ENCODE data around the gene ZNF350. TPM values are rescaled to one million over a fixed set of nuclear protein-coding genes. Genes with fewer than 3 reads are reported as not detected.

Gene ZNF350
- total and polyA plus RNA-seq, 2 of the 13 experiments (the other 11 are each of a cell fraction or from before 2014, with no cell fraction given) = 3.7 to 6.9 TPM

- TF ChIP-seq ATF3 (CRISPR knock-in tag; IDR thresholded peaks at IDR 0.05) = no peak
- no peak for TF ChIP-seq SMC3 (IDR thresholded peaks at IDR 0.05; ENCODE audit: low read length)
- TF ChIP-seq ZBTB40 (IDR thresholded peaks at IDR 0.05) = no peak
- TF ChIP-seq ZBTB40 (CRISPR knock-in tag; IDR thresholded peaks at IDR 0.05) = peak; percentile 39; the same call in 1 of the 2 replicates
- TF ChIP-seq ATF7 (IDR thresholded peaks at IDR 0.05) = no peak
- no peak for TF ChIP-seq ATF7 (CRISPR knock-in tag; IDR thresholded peaks at IDR 0.05)
- no peak for TF ChIP-seq NFIC (IDR thresholded peaks at IDR 0.05; ENCODE audit: low read length)
- TF ChIP-seq PLRG1 (conservative IDR thresholded peaks at IDR 0.05) = no peak
- 0 out of 2 replicates have a peak, but pooled peaks have one; percentile 41 for TF ChIP-seq ZNF329 (CRISPR knock-in tag; IDR thresholded peaks at IDR 0.05; ENCODE audit: low read depth)
- no peak for TF ChIP-seq ETS1 (CRISPR knock-in tag; IDR thresholded peaks at IDR 0.05)
- TF ChIP-seq ZNF772 (CRISPR knock-in tag; IDR thresholded peaks at IDR 0.05) = no peak
- peak; percentile 77; the same call in 1 of the 2 replicates for TF ChIP-seq ZNF878 (CRISPR knock-in tag; IDR thresholded peaks at IDR 0.05)
- peak; percentile 39; the same call in 1 of the 2 replicates for TF ChIP-seq NCOA2 (CRISPR knock-in tag; IDR thresholded peaks at IDR 0.05)
- peak; percentile 29; the same call in 1 of the 2 replicates for TF ChIP-seq HOXA5 (CRISPR knock-in tag; IDR thresholded peaks at IDR 0.05)
- TF ChIP-seq SP5 (CRISPR knock-in tag; IDR thresholded peaks at IDR 0.05; ENCODE audit: borderline replicate concordance, low read depth) = no peak
- TF ChIP-seq, protein P1, sequence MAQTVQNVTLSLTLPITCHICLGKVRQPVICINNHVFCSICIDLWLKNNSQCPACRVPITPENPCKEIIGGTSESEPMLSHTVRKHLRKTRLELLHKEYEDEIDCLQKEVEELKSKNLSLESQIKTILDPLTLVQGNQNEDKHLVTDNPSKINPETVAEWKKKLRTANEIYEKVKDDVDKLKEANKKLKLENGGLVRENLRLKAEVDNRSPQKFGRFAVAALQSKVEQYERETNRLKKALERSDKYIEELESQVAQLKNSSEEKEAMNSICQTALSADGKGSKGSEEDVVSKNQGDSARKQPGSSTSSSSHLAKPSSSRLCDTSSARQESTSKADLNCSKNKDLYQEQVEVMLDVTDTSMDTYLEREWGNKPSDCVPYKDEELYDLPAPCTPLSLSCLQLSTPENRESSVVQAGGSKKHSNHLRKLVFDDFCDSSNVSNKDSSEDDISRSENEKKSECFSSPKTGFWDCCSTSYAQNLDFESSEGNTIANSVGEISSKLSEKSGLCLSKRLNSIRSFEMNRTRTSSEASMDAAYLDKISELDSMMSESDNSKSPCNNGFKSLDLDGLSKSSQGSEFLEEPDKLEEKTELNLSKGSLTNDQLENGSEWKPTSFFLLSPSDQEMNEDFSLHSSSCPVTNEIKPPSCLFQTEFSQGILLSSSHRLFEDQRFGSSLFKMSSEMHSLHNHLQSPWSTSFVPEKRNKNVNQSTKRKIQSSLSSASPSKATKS (CRISPR knock-in tag; IDR thresholded peaks at IDR 0.05) = 0 out of 2 replicates have a peak, but pooled peaks have one; percentile 45
- TF ChIP-seq GATAD1 (CRISPR knock-in tag; IDR thresholded peaks at IDR 0.05) = peak; percentile 61; the same call in 1 of the 2 replicates
- TF ChIP-seq ZC3H13 (CRISPR knock-in tag; IDR thresholded peaks at IDR 0.05) = peak; percentile 67; the same call in 1 of the 2 replicates
Measured at GRCh38 chr19:52007806-52008557, 21.3 kb upstream of the ZNF350 start, which contains the start of gene ZNF615 (continued).

Data from HepG2 (cell line).